Left lung (tissue), 10 donors: ENCODE results near the gene PMPCA. TPM values are rescaled to one million over a fixed set of nuclear protein-coding genes. Genes with fewer than 3 reads are reported as not detected.

Experiments
- ATAC-seq: fragments of 200-7000 bp; cut with Tn5 transposase; one replicate; pipeline ENCODE4 v1.9.1; 2020; ENCODE audit warnings: moderate library complexity
- DNase-seq, 4 donors: peaks; one replicate each; pipeline ENCODE4 v3.0.0-alpha.2; 2013 to 2020
- H3K27ac ChIP-seq, 2 donors: fragments of 200-600 bp; sonication (generic) in 1 of 2; one replicate each; pipeline versions ENCODE4 v1.5.0 to v1.8.0; 2020 to 2021
- H3K27me3 ChIP-seq, 2 donors: fragments of 200-600 bp; sonication (generic) in 1 of 2; one replicate each; pipeline versions ENCODE4 v1.5.0 to v1.8.0; 2020 to 2021
- H3K36me3 ChIP-seq, 2 donors: fragments of 200-600 bp; sonication (generic) in 1 of 2; one replicate each; pipeline versions ENCODE4 v1.5.0 to v1.8.0; 2020 to 2021
- H3K4me1 ChIP-seq, 2 donors: fragments of 200-600 bp; one replicate each; pipeline ENCODE4 v1.8.0; 2021
- H3K4me3 ChIP-seq, 2 donors: fragments of 200-600 bp; sonication (generic) in 1 of 2; one replicate each; pipeline versions ENCODE4 v1.5.0 to v1.8.0; 2020 to 2021; ENCODE audit warnings: mild to moderate bottlenecking in 1 of 2
- H3K9me3 ChIP-seq, 2 donors: fragments of 200-600 bp; sonication (generic) in 1 of 2; one replicate each; pipeline versions ENCODE4 v1.5.0 to v1.8.0; 2020 to 2021
- intact Hi-C, 2 donors: fragments of 100-400 bp; cut with DNase I; formaldehyde crosslinking; loops; one replicate each; pipeline versions ENCODE4 v1.11.2 to v1.14.2; 2022
- polyA plus RNA-seq, 6 donors: library from polyadenylated mRNA; unstranded; fragments of 120-200 nt; gene quantifications; one replicate each; pipeline ENCODE4 v1.2.1, GENCODE V29; 2013; ENCODE audit not compliant: insufficient read length in 6 of 6
- total RNA-seq, 2 donors: library from RNA; stranded (reverse); fragmentation: NEBNext Ultra II Directional; extraction: Animal tissue kit (Norgen Biotek cat#: 25700); gene quantifications; one replicate each; pipeline ENCODE4 v1.2.1, GENCODE V29; 2021
- TF ChIP-seq, protein P1 (sequence below), 2 donors: fragments of 200-600 bp; sonication (generic) in 1 of 2; IDR thresholded peaks; one replicate each; pipeline versions ENCODE4 v1.5.0 to v1.8.0; 2021; ENCODE audit warnings: antibody characterized with exemption in 2 of 2
- donor health status: DM: no; HTN: yes; CAD: no.
- donor health status: DM: no; HTN: no; CAD: no.

The PMPCA gene
- total and polyA plus RNA-seq, 8 donors = 44.7 to 59.5 (median 53.1) TPM

DNA sequence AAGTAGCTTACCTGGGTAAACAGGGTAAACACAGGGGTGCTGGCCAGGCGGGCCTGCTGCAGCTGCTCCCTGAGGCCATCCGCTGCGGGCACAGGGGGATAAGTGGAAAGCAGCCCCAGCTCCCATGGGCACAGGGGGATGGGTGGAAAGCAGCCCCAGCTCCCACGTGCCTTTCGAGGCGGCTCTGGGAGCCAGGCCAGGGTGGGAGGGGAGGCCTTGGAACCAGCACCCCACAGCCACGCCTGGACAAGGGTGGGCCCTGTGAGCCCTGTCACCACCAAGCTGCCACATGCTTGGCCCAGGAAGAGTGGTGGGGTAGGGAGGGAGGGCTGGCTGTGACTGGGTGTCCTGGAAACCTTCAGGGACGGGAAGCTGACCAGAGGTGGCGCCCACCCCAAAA lies 29.1 kb upstream of the PMPCA start:
- Histone ChIP-seq H3K27me3 (no peaks in the 10 kb centered on the region), H3K9me3 (no peaks in the 10 kb centered on the region), H3K36me3 (peaks cover 0 to 86% of the 10 kb centered on the region in 2 donors), H3K27ac (no peak overlapping the region), H3K4me3 (no peak overlapping the region), H3K4me1 (no peaks in the 10 kb centered on the region)
- intact Hi-C loops = no loop called here
- ATAC-seq (no peak), DNase-seq (no peak)
- TF ChIP-seq, protein P1, sequence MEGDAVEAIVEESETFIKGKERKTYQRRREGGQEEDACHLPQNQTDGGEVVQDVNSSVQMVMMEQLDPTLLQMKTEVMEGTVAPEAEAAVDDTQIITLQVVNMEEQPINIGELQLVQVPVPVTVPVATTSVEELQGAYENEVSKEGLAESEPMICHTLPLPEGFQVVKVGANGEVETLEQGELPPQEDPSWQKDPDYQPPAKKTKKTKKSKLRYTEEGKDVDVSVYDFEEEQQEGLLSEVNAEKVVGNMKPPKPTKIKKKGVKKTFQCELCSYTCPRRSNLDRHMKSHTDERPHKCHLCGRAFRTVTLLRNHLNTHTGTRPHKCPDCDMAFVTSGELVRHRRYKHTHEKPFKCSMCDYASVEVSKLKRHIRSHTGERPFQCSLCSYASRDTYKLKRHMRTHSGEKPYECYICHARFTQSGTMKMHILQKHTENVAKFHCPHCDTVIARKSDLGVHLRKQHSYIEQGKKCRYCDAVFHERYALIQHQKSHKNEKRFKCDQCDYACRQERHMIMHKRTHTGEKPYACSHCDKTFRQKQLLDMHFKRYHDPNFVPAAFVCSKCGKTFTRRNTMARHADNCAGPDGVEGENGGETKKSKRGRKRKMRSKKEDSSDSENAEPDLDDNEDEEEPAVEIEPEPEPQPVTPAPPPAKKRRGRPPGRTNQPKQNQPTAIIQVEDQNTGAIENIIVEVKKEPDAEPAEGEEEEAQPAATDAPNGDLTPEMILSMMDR (IDR thresholded peaks at IDR 0.05) = no peak

DNA sequence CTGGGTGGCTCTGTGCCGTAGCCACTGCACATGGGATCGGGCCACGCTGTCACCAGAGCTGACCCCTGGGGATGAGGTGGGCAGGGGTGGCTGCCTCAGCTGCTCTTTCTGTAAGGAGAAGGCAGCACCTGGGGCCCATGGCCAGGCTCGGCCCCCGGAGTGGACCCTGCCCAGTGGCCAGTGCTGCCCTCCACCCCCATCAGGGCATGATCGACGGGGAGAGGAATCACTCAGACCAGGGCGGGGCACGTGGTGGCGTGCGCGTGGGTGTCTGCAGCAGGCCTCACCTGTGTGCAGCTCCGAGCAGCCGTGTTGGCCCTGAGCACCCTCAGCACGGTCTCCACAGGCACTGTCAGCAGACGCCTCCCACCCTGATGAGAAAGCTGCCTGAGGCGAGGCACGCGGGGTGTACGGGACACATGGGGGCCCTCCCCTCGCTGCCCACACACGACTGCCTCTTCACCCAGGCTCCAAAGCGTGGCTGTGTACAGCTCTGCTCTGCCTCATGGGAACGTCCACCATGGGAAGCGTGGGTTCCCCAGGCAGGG lies 28.4 kb upstream of the PMPCA start:
- intact Hi-C loops = no loop called here
- Histone ChIP-seq H3K4me1 (no peaks in the 10 kb centered on the region), H3K27ac (no peak overlapping the region), H3K4me3 (no peak overlapping the region), H3K9me3 (no peaks in the 10 kb centered on the region), H3K27me3 (no peaks in the 10 kb centered on the region), H3K36me3 (peaks cover 0 to 93% of the 10 kb centered on the region in 2 donors)
- TF ChIP-seq, protein P1 (IDR thresholded peaks at IDR 0.05) = no peak
- no peak for ATAC-seq
- no peak for DNase-seq

- intact Hi-C loops = no loop called here
- Histone ChIP-seq H3K36me3 (peaks cover 0 to 97% of the 10 kb centered on the region in 2 donors), H3K4me1 (no peaks in the 10 kb centered on the region), H3K9me3 (no peaks in the 10 kb centered on the region), H3K27me3 (no peaks in the 10 kb centered on the region), H3K27ac (no peak overlapping the region), H3K4me3 (no peak overlapping the region)
- DNase-seq (no peak), ATAC-seq (no peak)
- TF ChIP-seq, protein P1 (IDR thresholded peaks at IDR 0.05) = no peak
These were observed 27.0 kb upstream of the PMPCA start for GRCh38 chr9:136383436-136383835.

DNA sequence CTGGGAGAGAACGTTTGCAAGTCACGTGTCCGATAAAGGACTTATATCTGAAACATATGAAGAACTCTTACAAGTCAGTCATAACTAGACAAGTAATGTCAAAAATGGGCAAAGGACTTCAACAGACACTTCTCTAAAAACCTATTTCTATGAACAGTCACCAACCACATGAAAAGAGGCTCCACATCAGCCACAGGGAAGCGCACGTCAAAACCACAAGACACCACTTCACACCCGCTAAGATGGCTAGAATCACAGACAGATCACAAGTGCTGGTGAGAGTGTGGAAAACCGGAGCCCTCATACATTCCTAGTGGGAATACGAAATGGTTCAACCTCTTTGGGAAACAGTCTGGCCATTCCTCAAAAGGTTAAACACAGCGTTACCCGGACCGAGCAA lies 25.4 kb upstream of the PMPCA start:
- H3K36me3 ChIP-seq = peaks cover 0 to 97% of the 10 kb centered on the region in 2 donors
- DNase-seq = no peak
- no peaks in the 10 kb centered on the region for H3K9me3 ChIP-seq
- no peaks in the 10 kb centered on the region for H3K4me1 ChIP-seq
- no peak overlapping the region for H3K27ac ChIP-seq
- ATAC-seq = no peak
- H3K4me3 ChIP-seq = no peak overlapping the region
- TF ChIP-seq, protein P1 (IDR thresholded peaks at IDR 0.05) = no peak
- H3K27me3 ChIP-seq = no peaks in the 10 kb centered on the region
- intact Hi-C loops = no loop called here

DNA sequence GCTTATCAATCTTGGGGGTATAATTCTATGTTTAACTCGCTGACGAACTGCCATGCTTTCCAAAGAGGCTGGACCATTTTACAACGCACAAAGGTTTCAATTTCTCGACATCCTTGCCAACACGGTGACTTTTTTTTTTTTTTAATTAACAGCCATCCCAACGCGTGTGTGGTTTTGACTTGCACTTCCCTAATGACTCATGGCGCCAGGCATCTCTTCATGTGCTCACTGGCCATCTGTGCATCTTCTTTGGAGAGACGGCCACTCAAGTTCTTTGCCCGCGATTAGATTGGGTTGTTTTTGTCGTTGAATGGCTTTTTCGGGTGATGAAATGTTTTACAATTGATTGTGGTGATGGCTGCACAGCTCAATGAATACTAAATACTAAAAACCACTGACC lies 24.4 kb upstream of the PMPCA start:
- TF ChIP-seq, protein P1 (IDR thresholded peaks at IDR 0.05) = no peak
- no peaks in the 10 kb centered on the region for H3K4me1 ChIP-seq
- ATAC-seq (no peak), DNase-seq (no peak)
- peaks cover 0 to 95% of the 10 kb centered on the region in 2 donors for H3K36me3 ChIP-seq
- H3K9me3 ChIP-seq = no peaks in the 10 kb centered on the region
- no peaks in the 10 kb centered on the region for H3K27me3 ChIP-seq
- intact Hi-C loops = no loop called here
- no peak overlapping the region for H3K27ac ChIP-seq
- H3K4me3 ChIP-seq = no peak overlapping the region
